Uterus (tissue), 2 donors: Measurements from ENCODE around the gene CDC20B.

Experiments used
- CTCF ChIP-seq, 4 experiments: fragments of 200-600 bp in 2 of 4; fragments of 450-650 bp in 2 of 4; sonication (generic) in 2 of 4; IDR thresholded peaks; one replicate each; pipeline ENCODE4 v1.5.1; 2016 to 2019; ENCODE audit warnings: antibody characterized with exemption in 4 of 4, mild to moderate bottlenecking in 2 of 4, moderate library complexity in 1 of 4
- POLR2A ChIP-seq, 2 donors: fragments of 450-650 bp; IDR thresholded peaks; one replicate each; pipeline ENCODE4 v1.6.1; 2016; ENCODE audit warnings: antibody characterized with exemption in 2 of 2, mild to moderate bottlenecking in 1 of 2, moderate library complexity in 1 of 2

GRCh38 chr5:55219770-55220169 is 46.8 kb upstream of the CDC20B start:
- no peak for TF ChIP-seq CTCF (IDR thresholded peaks at IDR 0.05)
- TF ChIP-seq POLR2A (IDR thresholded peaks at IDR 0.05): no peak
